HG03457 (cell line): ENCODE data around the gene ZNF217.
"Not testable (repeated sequence)": the region's sequence is repeated elsewhere in the genome, so short reads cannot be mapped to it uniquely, and the experiment has no call there.

Experiments used
- ATAC-seq: cut with Tn5 transposase; IDR thresholded peaks from one replicate; pipeline ENCODE4 v1.9.1; 2021; ENCODE audit warnings: moderate number of reproducible peaks; ENCODE audit not compliant: unreplicated experiment

ZNF217 gene

DNA sequence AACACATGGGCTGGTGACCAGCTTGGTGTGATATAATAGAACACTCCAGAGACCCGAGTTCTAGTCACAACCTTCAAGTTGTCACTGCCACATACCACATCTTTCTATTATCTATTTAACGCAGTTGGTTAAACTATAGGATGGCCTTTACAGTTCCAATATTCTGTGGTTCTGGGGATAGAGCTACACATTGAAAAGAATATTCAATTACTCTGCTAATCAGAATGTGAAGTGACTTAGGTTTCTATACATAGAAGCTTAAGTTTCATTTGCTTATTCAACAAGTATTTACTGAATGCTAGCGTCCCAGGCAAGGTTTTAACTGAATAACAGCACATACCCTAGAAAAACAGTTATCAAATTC is 9.1 kb downstream of the ZNF217 start:
- not testable (repeated sequence) for ATAC-seq

DNA sequence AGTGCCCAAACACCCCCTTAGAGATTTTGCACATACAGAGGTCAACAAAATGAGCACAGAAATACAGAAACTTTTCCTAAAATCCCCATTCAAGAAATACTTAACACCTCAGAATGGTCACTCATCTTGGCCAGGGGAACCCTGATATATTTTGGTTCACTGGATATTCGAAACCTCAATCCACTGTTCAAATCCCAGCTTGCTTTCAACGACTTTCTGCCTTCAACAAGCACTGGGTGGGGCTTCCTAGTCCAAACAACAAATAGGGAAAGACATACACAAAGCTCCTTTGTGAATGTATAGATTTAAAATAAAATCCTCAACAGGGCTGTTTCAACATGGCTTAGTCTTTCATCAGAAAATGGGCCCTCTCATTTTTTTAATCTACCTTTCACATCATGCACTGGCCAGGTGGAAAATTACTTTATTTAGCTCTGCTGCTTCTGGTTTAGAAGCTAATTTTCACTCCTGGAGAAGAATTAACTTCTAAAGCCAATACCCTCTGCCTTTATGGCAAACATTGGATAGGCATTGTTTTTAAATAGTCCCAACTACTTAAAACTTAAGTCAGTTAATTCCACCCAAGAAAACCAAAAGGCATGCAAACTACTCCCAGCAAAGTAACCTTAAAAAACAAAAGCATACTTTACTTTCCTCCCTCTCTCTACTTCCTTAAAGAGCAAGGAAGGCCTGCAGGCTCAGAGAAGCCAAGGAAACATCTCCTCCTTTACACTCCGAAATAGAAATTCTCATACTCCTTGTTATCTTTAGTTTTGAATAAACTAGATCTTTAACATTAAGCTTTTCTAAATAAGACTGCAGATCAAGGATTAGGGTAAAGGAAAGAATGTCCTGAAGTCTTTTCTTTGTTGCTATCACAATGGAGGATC is 9.7 kb downstream of the ZNF217 start:
- not testable (repeated sequence) for ATAC-seq

DNA sequence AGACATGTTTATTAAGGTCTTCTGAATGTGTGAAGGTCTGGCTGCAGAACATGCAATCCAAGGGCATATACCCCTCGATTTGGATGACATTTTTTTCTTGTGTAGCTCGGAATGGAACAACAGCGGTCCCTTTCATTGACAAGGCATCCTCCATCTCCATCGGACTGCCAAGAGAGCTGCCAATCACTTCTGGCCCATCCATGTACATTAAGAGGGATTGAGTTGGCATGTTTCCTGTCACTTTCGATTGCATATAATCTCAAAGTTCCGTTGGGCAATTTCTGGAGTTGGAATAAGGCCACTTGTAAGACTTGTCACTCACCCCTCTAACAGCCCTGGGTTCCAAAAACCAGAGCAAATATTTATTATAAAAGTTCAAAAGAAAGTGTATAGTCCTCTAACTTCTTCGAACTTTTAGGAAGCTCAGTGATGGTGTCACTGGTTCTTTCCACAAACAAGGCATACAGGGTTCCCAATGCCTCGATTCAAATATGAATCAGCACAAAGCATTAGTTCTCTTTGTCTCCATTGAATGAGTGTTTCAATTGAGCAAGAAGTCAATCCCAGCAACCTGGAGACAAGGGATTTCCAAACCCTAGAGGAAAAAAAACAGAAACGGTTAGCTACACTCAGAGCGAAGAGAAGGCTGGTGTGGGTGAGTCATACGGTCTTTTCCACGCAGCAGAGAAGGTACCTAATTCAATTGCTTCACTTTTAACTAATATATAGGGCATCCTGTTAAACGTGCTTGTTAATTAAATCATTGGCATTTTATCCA is 10.9 kb downstream of the ZNF217 start:
- ATAC-seq: no peak

DNA sequence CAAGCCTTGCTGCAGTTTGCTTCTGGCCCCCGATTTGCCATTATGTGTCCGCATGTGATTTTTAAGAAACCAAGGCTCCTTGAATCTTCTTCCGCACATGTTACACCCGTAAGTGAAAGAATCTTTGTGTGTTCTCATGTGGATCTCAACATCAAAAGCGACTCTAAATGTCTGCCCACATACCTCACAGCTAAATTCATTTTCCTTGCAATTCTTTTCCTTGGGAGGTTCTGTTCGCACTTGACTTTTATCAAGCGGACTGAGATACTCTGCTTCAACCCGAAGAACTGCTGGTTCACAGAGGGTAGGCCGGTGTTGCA is 11.4 kb downstream of the ZNF217 start:
- no peak for ATAC-seq

DNA sequence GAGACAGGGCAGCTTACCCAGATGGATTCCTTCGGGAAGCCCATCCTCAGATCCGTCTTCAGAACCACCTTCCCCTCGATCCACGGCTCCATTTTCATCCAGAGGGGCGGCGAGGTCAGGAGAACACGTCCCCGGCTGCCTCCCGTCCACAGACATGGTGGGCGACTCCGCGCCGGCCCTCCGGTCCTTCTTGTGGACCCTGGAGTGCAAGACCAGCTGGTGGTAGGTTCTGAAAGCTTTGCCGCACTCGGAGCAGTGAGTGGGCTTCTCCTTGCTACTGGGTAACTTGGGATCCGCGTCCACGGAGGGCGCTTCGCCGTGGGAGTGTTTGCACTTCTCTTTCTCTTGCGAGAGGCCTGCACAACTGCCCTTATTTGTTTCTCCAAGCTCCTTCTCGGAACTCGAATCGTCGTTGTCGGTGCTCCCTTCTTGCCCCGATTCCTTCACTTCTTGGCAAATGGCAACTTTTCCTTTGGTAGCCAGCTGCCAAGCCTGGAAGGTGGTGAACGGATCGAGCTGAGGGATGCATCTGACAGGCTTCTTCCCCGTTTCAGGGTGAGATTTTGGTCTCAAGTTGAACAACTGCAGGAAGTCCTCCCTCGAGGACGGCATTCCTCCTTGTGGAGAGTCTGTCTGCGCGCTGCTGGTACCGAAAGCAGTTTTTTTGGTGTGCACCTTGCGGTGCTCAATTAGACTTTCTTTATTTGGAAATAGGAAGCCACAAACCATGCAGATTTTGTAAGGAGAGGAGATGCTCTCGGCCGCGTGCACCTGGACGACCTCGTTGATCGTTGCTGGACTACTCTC is 12.0 kb downstream of the ZNF217 start:
- no peak for ATAC-seq

DNA sequence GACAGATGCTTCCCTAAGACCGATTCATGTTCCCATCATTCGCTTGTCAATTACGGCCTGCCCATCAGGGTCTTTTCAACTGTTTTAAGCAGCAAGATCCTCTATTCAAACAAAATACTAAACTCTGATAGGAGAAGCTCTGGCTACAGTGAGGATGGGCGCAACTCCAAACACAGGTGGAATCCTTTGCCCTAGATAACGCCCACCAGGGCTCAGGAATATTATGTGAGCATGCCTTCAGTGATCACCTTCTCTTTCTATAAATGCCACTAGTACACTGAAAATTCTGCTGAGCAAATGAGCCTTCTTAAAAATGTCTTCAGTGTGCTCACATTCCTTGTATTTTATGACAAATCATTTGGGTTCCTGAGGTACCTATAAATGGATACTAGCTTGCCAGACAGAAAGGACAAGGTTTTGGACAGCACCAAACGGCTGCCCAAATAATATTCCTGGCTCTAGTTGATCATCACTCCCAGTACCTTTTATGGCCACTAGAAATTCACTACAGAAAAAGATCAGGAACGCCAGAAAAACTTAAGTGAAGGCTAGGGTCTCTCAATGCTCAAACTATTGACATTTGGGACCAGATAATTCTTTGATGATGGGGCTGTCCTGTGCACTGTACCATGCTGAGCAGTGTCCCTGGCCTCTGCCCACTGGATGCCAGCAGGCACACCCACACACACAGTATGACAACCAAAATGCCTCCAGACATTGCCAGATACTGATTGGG is 13.1 kb downstream of the ZNF217 start:
- ATAC-seq: no peak

DNA sequence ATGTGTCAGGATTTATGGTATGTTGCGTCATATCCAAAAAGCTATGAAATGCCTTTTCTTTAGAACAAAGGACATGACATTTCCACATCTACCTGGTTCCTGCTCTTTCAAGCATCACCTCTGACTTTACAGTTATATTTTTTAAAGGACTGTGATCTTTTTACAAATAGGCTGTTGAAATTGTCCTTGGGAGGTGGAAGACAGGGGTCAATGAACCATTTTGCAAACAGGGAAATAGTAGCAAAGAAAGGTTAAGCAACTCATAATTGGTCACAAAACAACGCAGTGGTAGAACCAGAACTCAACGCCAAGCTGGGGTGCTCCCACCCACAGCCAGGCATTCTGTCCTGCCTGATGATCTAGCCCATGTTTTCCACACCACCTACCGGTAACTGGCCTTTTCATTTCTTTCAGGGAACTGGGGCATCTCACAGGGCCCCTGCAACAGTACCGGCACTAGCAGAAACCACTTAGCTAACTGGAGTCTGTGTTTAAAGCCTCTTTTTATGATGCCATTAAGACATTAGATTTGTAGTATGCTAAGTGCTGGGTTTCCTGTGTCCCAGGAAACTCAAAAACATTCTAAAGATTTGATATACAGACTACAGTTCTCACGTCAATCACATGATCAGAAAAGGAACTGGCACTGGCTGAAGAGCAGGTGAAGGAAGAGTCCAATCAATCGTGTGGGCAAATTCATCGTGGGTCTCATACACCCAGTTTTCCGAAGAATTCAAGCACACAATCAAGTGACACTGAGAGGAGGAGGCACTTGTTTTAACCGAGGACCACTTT is 13.9 kb downstream of the ZNF217 start:
- ATAC-seq: no peak

DNA sequence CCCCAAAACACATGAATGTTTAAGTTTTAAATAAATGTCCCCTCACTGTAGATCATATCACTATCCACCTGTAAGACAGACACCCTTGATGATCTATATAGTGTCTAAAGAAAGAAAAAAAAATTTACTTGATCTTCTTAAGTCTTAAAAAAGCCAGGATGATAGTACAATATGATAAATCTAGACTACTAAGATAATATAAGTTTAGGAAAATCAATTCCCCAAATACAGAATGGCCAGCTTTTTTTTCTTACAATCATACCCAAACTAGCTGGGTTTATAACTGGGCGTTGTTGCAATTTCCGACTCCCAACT is 14.4 kb downstream of the ZNF217 start:
- no peak for ATAC-seq

DNA sequence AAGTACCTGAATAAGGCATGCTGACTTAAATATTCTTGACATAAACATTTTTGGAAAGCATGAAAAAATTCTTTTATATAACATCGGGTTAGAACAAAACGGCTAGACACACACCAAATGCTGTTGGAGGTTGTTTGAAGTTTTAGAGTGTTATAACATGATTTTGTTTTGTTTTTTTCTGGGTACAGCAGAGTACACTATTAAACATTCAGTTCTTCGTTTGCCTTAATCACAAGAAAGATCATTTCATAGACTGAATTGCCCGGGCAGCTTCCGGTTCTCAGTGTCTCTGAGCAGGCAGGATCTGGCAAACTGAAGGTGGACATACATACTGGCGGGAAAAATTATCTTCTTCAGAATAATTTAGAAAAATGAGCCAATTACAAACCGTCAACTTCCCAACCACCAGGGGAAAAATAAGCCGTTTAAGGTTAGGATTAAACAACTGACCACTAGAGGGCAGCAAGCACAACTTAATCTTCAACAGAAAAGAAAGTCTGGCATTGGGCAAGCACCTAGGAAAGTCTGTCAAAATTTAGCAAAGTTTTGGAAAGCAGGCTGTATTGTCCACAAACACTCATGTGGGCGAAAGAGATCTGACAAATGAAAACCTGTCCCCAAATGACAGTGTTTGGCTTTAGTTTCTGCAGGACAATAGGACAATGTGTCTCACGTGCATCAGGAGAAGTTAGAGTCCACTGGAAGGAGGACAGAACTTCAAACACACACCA is 15.0 kb downstream of the ZNF217 start:
- ATAC-seq: no peak

DNA sequence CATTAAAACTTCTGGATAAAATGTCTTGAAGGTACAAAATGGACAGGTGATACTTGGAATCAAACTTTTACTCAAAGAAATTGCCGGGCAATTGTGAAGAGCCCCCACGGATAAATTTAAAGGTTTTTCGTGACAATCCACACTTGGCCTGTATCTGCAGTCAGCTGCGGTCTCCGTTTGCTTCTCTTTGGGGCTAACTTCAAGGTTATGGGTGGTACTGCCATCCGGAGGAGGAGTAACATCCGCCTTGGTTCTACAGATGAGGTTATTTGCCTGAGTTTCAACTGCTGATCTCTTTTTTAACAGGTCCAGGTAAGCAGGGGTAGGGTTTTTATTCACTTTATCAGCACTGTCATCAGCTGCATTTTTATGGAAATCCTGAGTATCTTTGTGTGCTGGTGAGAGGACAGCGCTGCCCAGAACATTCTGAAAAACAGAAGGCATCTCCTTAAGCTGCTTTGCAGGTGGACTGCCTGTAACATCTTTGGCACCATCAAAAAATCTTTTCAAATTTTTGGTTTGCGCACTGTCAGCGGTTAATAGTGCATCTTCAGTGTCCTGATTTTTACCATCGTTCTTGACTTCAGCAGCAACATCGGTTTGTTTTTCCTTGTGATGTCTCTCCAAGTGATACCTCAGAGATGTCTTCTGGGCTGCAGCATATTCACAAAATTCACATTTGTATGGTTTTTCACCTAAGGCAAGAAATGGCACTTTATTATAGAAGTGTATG is 16.9 kb downstream of the ZNF217 start:
- ATAC-seq: no peak

DNA sequence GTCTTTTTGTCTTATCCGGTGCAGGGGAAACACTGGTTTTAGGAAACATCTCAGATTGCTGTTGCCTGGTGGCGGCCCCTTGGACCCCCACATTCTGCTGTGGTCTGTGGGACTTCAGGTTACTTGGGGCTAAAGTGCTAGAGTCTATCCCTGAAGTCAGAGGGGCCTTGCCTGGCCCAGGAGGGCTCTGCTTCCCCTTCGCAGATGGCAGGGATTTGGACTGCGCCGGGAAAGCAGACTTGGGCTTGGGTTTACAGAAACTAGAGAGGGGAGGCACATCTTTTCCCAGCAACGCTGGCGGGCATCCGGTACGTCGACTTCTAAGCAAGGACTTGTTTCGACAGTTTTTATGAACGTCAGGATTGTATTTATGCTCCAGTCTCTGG is 17.5 kb downstream of the ZNF217 start:
- ATAC-seq: no peak

DNA sequence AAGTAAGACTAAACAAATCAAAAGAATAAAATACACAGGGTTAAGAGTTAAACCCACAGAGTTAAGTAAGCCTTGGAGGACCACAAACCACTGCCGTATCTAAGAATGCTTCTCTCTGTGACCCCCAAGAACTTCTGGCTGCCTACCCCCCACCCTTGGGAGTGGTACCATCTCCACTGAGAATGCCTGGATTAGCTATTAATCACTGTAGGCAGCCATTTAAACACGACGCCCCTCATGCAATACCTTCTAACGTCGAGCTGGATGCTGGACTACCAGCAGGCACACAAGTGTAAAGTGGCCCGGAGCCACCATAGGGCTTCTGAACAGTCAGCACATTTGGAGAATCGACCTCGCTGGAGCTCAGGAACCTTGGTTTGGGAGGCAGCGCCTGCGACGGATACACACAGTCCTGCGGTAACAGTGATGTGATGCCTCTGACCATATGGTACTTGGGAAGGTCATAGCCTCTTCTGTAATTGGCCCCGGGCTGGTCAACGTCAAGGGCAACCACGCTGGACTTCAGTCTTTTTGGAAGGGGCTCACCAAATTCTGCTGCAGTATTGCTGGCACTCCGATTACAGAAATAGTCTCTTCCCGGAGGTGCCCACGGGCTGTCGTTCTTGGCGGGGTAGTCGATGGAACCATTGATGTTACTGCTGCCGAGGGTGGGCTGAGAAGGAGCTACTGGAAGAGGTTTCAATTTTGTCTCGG is 18.0 kb downstream of the ZNF217 start:
- no peak for ATAC-seq

DNA sequence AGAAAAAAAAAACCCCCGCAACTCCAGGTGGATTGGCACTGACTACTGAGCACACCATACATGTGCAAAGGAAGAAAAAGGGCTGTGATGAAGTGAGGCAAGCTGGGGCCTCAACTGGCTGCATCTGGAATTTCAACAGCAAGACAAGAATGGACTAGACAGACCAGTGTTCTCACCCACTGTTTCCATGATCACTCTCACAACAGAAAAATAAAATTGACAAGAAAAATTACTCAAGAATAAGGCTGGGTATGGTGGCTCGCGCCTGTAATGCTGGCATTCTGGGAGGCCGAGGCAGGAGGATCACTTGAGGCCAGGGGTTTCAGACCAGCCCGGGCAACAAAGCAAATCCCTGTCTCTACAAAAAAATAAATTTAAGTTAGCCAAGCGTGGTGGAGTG is 18.8 kb downstream of the ZNF217 start:
- ATAC-seq: no peak

DNA sequence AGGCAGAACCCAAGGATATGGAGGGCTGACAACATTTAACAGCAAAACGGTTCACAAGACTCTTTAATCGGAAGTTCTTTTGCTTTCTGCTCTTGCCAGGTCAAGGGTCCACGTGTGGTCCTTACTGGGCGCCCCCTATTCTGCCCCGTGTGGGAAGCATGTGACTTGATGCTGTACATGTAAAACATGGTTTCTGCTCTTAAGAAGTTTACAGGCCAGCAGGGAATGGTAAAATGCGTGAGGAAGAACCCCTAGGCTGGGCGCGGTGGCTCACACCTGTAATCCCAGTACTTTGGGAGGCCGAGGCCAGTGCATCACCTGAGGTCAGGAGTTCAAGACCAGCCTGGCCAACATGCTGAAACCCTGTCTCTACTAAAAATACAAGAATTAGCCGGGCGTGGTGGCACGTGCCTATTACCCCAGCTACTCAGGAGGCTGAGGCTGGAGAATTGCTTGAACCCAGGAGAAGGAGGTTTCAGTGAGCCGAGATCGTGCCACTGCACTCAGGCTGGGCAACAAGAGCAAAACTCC is 19.3 kb downstream of the ZNF217 start:
- no peak for ATAC-seq

DNA sequence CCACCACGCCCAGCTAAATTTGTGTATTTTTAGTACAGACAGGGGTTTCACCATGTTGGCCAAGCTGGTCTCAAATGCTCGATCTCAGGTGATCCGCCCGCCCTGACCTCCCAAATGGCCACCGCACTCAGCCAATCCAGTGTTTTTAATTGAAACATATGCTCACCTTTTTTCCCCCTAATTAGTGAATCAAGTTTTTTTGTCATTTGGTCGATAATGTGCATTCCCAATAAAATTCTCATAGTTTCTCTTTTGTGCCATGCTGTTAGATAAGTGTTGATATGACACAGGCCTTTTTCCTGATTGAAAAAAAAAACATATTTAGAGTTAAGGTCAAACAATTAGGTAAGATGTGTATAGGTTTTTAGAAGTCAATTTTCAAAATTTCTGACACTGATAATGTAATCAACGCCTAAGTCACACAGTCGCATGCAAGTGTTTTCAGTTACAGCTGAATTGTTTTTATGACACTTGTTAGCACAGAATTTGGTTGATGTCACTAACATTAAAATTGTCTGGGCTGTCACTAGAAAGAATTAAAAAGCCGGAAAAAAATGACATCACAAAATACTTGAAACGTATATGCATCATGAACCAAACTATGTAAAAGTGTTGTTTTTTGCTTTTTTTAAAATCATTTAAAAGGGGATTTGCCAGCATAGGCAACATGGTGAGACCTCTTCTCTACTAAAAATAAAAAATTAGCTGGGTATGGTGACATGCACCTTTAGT is 21.9 kb downstream of the ZNF217 start:
- ATAC-seq: no peak

DNA sequence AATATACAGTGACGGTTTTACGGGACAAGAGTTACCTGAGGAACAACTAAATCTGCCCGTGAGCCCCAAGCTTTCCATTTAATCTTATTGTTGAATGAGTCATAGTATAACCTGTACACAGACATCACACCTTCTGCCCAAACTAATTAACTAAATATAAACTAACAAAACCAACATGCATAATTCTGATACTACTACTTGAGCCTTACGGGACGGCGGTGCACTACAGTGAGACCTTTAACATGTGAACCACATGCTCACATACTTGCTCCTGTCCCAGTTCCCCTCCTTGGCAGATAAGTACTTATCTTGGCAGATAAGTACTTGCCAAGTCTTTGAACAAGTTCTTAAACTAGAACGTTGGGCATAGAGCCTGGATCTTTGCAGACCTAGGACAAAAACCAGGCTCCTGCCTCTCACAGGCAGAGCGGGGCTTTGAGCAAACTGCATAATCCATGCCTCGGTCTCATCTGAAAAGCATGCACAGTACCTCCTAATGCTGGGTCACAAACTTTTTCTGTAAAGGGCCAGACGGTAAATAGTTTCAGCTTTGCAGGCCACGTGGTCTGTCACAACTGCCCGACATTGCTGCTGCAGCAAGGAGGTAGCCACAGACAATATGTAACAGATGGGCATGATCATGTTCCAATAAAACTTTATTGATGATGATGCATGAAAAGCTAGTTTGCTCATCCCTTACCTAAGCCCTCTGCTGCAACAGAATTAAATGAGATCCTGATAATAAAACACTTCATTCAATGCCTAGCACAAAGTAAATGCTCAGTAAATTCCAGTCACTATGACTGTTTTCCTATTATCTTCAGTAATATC is 23.0 kb downstream of the ZNF217 start:
- no peak for ATAC-seq
